Rectal smooth muscle tissue (tissue), 1 donor: ENCODE data around the gene ATP23.
A peak's percentile ranks its signal among the peaks of the same experiment; 100 is the strongest.

Experiments used
- H3K27ac ChIP-seq: one replicate; pipeline ENCODE4 v1.7.0; 2013; ENCODE audit warnings: low read depth, low read length, inconsistent platforms
- H3K27me3 ChIP-seq: one replicate; pipeline ENCODE4 v1.7.0; 2013; ENCODE audit warnings: low read length; ENCODE audit not compliant: control insufficient read depth, insufficient read depth
- H3K36me3 ChIP-seq: one replicate; pipeline ENCODE4 v1.7.0; 2013; ENCODE audit warnings: low read length; ENCODE audit not compliant: control insufficient read depth, insufficient read depth
- H3K4me1 ChIP-seq: one replicate; pipeline ENCODE4 v1.7.0; 2013; ENCODE audit warnings: low read length; ENCODE audit not compliant: control insufficient read depth, insufficient read depth
- H3K4me3 ChIP-seq: one replicate; pipeline ENCODE4 v1.7.0; 2013; ENCODE audit warnings: low read length
- H3K9ac ChIP-seq: one replicate; pipeline ENCODE4 v1.7.0; 2013; ENCODE audit warnings: low read length

The ATP23 gene, protein sequence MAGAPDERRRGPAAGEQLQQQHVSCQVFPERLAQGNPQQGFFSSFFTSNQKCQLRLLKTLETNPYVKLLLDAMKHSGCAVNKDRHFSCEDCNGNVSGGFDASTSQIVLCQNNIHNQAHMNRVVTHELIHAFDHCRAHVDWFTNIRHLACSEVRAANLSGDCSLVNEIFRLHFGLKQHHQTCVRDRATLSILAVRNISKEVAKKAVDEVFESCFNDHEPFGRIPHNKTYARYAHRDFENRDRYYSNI

GRCh38 chr12:57941165-57941894 lies at the start of gene ATP23:
Gene ATP23, plus strand, starts transcription at chr12:57941567. Its CDS starts 135 bp downstream, at chr12:57941702.
- H3K27me3 ChIP-seq = no peaks in the 10 kb centered on the region
- H3K4me1 ChIP-seq = peaks cover 12% of the 10 kb centered on the region
- H3K27ac ChIP-seq = peak within 1 kb of the TSS; percentile 79
- H3K9ac ChIP-seq = peak within 1 kb of the TSS; percentile 53
- peak within 1 kb of the TSS; percentile 84 for H3K4me3 ChIP-seq
- no peaks in the 10 kb centered on the region for H3K36me3 ChIP-seq

GRCh38 chr12:57892232-57892972 lies 49.0 kb upstream of the ATP23 start:
- Histone ChIP-seq H3K4me1 (peaks cover 68% of the 10 kb centered on the region), H3K27me3 (no peaks in the 10 kb centered on the region), H3K36me3 (no peaks in the 10 kb centered on the region), H3K27ac (peak overlapping the region; percentile 99), H3K4me3 (no peak overlapping the region), H3K9ac (peak overlapping the region; percentile 4)

DNA sequence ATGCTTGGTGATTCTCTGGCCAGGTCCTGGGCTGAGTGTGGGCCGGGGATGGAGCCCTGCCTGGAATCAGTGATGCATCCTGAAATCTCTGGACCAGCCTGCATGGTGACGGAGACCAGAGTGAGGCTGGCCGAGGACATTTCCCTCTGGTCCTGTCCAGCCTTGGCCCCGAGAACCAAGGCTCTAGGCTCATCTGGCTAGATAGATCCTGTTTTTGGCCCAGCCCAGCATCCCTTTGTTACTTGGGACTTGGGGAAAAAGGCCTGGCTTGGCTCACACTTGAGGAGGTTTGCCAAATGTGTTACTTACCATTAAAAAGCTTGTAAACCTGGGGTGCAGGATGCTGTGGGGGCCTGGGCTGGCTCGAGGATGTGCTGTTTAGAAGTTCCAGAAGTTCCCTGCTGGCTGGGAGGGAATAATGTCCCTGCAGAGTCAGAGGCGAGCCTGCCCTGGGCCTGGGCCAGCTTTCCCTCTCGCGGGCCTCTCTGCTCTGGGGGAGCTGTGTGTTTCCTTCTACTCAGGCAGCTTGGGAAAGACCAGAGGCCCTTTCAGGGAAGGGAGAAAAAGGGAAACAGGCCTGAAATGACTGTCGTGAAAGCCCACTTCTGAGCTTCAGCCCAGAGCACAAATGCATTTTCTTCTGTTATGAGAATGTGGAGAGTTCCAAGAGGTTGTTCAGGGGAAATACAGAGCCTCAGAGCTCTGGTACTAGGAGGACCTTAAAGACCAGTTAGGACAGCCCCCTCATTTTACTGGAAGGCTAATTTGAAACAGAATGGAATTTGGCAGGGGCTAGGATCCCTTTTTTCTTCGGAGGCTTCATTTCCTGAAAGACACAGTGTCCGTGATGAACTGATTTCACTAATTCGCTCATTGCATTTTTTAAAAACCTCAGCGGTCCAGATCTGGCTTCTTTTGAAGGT lies 47.7 kb upstream of the ATP23 start:
- Histone ChIP-seq H3K9ac (peak overlapping the region; percentile 21), H3K27me3 (no peaks in the 10 kb centered on the region), H3K27ac (peak overlapping the region; percentile 99), H3K4me1 (peaks cover 71% of the 10 kb centered on the region), H3K4me3 (no peak overlapping the region), H3K36me3 (no peaks in the 10 kb centered on the region)

- H3K9ac ChIP-seq = peak overlapping the region; percentile 21
- H3K4me3 ChIP-seq = peak overlapping the region; percentile 49
- H3K4me1 ChIP-seq = peaks cover 68% of the 10 kb centered on the region
Measured at GRCh38 chr12:57894399-57895292, 46.7 kb upstream of the ATP23 start.

DNA sequence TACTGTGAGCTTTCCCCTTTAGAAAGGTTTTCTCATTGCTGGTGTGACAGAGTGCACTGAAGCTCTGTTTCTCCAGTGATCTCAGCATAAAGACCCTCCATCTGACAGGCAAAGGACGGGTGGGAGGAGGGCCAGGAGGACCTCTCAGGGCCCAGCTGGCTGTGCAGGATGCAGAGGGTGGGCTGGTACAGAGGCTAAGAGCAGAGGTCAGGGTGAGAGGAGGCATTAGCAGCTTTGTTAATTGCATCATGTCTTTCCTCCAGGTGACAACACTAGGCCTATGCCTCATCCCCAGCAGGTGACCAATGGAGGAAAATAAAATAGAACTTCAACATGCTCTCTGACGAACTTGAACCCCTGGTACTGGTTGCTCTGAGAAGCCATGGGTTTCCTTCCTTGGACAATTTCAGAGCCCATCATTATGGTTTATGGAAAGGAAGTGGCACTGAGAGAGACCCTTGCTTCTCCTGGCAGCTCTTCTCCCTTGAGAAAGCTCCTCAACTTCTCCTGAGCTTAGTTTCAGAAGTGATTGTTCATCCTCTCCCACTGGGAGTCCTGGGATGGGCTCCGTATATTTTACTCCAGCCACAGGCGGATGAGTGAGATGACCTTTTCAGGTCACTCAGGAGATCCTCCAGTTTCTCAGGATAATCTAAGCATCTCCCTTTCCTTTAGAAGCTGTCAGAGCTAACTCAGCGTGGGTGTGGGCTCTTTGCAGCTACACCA lies 45.8 kb upstream of the ATP23 start:
- Histone ChIP-seq H3K4me1 (peaks cover 62% of the 10 kb centered on the region), H3K27ac (peak overlapping the region; percentile 99), H3K4me3 (peak overlapping the region; percentile 65), H3K9ac (peak overlapping the region; percentile 55), H3K27me3 (no peaks in the 10 kb centered on the region), H3K36me3 (no peaks in the 10 kb centered on the region)

More at GRCh38 chr12:57894399-57895292, 46.7 kb upstream of the ATP23 start:
- Histone ChIP-seq H3K36me3 (no peaks in the 10 kb centered on the region), H3K27me3 (no peaks in the 10 kb centered on the region), H3K27ac (peak overlapping the region; percentile 99)

DNA sequence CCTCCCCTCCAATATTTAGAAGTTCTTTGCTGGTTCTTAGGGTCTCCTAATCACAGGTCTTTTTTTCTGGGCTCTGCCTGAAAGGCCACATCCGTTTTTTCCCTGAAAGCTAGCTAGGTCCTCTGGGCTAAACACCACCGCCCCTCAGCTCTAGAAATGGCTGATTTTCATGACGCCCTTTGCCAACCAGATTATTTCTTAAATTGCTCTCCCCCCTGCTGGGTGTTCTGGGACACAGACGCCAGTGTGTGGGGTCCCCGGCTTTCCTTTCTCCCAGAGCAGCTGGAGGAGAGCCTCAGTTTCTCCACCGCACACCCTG lies 45.3 kb upstream of the ATP23 start:
- Histone ChIP-seq H3K27me3 (no peaks in the 10 kb centered on the region), H3K9ac (peak overlapping the region; percentile 55), H3K36me3 (no peaks in the 10 kb centered on the region), H3K4me1 (peaks cover 62% of the 10 kb centered on the region), H3K4me3 (peak overlapping the region; percentile 65), H3K27ac (peak overlapping the region; percentile 99)

GRCh38 chr12:57896434-57897201 lies 44.7 kb upstream of the ATP23 start:
- Histone ChIP-seq H3K4me1 (peaks cover 62% of the 10 kb centered on the region), H3K27me3 (no peaks in the 10 kb centered on the region), H3K27ac (peak overlapping the region; percentile 99), H3K9ac (peak overlapping the region; percentile 55), H3K36me3 (no peaks in the 10 kb centered on the region), H3K4me3 (peak overlapping the region; percentile 65)

DNA sequence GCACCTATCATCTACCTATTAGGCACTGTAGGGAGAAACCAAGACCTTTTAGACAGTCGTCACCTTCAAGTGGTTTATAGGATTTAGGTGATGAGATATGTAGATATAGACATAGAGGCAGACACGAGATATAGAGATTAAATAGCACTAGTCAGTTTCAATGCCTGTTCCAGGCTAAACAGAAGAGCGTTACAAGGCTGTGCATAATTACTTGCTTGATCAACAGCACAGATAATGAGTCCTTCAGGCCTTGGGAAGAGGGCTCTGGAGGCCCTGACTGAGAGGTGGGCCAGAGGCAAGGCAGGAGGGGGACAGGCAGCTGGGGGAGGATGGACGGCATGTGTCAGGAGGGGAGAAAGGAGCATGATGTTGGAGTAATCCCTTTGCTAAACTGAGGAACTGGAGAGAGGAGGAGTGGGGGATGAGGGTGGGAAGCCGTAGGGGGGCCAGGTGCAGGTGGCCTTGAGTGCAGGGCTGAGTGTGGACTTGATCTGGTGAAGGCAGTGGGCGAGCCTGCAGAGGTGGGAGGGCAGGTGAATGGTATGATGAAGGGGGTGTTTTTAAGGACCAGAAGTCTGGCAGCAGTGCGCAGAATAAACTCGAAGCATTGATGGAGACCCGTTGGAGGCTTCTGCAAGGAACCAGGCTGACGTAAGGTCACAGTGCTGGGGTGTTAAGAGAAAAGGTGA lies 43.9 kb upstream of the ATP23 start:
- Histone ChIP-seq H3K4me1 (peaks cover 61% of the 10 kb centered on the region), H3K36me3 (no peaks in the 10 kb centered on the region), H3K9ac (peak overlapping the region; percentile 49), H3K27ac (peak overlapping the region; percentile 99), H3K27me3 (no peaks in the 10 kb centered on the region), H3K4me3 (peak overlapping the region; percentile 65)

- no peaks in the 10 kb centered on the region for H3K27me3 ChIP-seq
- H3K27ac ChIP-seq = peak overlapping the region; percentile 99
- no peaks in the 10 kb centered on the region for H3K36me3 ChIP-seq
- peaks cover 51% of the 10 kb centered on the region for H3K4me1 ChIP-seq
- H3K9ac ChIP-seq = no peak overlapping the region
- H3K4me3 ChIP-seq = peak overlapping the region; percentile 2
Measured at GRCh38 chr12:57898308-57898970, 42.9 kb upstream of the ATP23 start.
